GM19351 (cell line): ENCODE results near the gene NOX1.

ENCODE experiments used
- ATAC-seq: cut with Tn5 transposase; IDR thresholded peaks from one replicate; pipeline ENCODE4 v1.9.1; 2021; ENCODE audit warnings: mild to moderate bottlenecking, moderate library complexity; ENCODE audit not compliant: unreplicated experiment

NOX1 gene

DNA sequence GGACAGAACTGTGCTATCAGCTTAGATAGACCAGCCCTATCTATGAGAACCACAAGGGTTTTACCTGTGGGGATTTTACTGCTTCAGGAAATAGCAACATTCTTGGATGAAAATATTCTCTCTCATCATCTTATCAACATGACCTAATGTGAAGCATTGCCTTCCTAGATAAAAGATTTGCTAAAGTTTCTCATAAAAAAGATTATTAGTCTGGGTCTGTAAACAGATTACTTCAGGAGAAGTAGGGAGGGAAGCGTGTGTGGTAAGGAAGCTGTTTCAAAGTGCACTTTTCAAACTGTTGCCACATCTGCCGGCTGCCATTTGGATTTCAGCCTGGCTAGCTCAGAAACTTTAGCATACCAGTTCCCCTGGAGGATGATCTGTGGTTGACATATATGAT lies at the start of gene NOX1:
Gene NOX1, minus strand, starts transcription at position 35 of the 400 bp plus-strand sequence. CDS start 220 bp downstream, outside the sequence.
- no peak for ATAC-seq

DNA sequence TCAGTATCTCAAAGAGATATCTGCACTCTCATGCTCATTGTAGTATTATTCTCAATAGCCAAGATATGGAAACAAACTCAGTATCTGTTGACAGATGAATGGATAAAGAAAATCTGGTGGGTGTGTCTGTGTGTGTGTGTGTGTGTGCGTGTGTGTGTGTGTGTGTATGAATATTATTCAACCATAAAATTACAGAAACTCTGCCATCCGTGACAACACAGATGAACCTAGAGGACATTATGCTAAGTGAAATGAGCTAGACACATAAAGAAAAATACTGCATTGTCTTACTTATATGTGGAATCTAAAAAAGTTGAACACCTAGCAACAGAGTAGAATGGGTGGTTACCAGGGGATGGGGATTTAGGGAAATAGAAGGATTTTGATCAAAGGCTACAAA lies 41.4 kb upstream of the NOX1 start:
- no peak for ATAC-seq

DNA sequence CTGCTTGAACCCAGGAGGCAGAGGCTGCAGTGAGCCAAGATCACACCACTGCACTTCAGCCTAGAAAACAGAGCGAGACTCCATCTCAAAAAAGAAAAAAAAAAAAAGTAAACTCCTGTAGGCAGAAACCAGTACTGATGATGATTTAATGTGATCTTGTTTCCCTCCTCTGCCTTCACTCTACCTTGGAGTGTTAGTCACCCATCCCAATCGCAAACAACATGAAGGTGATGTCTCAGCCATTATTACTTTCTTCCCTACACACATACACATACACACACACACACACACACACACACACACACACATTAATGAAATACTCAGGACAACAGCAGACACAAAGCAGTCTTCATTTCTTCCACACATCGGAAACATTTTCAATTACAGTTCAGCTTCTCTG lies 39.0 kb upstream of the NOX1 start:
- ATAC-seq: no peak

DNA sequence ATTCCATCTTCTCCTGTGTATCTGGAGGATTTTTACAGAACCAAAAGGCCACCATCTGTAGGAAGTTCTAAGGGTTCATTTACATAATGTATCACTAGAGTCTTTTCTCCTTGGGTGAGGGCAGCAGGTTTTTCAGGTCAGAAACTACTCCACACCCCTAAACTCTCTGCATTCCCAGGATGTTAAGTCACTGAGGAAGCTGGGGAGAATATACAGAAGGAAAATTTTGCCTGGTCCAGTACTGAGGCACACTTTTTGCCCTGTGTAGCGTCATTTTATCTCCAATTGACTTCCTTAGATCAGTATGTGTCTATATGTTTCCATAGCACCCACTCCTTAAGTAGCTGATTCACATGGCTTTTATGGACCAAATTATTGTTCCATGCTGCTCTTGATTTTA lies 37.6 kb upstream of the NOX1 start:
- no peak for ATAC-seq

DNA sequence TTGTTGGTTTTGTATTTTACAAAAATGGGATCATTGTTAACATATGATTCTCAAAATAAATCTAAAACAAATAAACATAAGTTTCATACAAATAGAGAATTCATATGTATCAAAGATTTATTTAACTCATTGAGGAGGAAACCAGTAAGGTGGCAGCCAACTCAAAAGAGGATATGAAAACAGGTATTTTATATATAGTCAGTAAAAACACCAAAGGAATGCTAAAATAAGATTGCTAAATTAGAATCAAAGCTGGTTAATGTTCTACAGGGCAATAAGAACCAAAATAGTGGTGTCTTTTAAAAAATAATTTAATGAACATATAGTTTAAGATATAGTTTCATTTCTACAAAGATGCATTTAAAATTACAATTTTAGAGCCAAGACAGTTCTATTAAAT lies 31.5 kb upstream of the NOX1 start:
- ATAC-seq: no peak

GRCh38 chrX:100904433-100904832 lies 30.3 kb upstream of the NOX1 start:
- ATAC-seq: no peak

DNA sequence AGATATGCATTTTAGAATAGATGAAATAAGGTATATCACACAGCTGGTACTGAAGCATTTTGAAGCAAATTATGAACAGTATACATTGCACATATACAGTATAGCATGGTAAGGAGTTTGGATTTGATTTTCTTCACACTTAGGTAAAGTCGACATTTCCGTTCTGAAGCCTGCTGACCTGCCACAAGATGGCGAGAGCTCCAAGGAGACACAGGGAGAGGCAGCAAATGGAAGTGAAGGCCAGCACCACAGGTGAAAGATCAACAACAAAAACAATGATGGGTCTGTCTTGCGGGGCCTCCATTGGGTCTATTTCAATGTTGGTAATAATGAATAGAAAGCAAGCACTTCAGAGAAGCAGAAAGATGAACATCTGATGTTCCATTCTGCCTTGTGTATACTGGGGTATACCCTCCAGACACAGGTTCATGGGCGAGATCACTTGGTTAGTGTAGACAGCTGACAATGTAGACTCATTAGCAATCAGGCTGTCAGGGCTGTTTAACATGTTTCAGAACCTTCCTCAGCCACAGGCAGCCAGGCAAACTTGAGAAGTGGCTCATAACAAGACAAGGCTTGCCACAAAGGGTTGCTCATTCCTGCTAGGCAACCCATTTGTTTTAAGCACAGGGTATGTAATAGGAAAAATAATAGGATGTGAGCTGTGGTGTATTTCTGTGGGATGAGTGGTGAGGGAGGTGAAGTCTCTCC lies 21.4 kb upstream of the NOX1 start:
- peak; percentile 87 for ATAC-seq

DNA sequence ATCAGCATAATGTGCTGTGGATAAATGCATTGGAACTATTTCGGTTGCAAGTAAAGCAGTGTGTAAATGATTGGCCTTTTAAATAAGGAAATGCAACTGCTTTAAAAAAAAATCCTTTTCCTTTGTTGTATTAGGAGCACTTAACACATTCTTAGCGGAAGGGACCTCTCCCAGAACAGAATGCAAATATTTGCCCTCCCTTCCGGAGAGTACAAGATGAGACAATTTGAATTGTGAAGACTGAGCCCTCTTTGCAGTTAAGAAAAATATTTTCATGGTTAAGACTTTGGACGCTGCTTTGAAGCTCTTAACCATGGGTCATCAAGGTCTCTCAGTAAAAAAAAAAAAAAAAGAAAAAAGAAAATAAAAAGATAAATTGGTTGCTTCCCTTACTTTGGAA lies 9.5 kb upstream of the NOX1 start:
- ATAC-seq: no peak

GRCh38 chrX:100880368-100880767 lies 6.2 kb upstream of the NOX1 start:
- no peak for ATAC-seq

GRCh38 chrX:100871594-100872560 lies 2.3 kb downstream of the NOX1 start:
- ATAC-seq: no peak

DNA sequence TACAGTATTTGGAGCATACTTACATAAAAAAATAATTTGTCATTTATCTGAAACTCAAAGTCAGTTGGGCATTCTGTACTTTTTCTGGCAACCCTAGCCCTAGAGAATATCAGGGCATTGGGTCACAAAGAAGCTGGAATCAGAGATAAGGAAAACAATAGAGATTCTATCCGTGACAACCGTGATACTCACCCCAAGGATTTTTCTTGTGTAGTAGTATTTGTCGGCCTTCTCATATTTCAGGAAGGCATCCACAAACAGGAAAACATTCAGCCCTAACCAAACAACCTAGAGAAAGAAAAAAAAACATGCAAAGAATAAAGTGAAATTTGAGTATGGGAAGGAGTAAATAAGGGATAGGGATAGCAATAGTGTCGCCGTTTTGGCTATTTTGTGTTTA lies 3.6 kb downstream of the NOX1 start:
- ATAC-seq: no peak

- no peak for ATAC-seq
Observed at GRCh38 chrX:100868273-100868672, 5.9 kb downstream of the NOX1 start.

- ATAC-seq: no peak
Observed at GRCh38 chrX:100864657-100865391, 9.3 kb downstream of the NOX1 start.

- no peak for ATAC-seq
Observed at GRCh38 chrX:100863326-100863864, 10.8 kb downstream of the NOX1 start.

DNA sequence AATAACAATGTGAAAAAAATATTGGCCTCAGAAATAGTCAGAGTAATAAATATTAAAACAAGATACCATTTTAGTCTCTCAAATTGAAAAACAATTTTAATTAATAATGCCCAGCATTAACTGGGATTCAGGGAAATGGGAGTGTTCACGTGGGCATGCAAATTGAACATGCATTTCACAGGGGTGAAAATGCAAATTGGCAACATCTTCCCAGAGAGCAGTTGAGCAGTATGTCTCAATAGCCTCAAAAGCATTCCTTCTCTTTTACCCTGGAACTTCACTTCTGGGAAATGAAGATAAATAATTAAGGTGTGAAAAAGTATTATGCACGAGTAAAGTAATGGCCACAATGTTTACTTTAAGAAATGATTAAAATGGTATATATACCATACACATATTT lies 21.3 kb downstream of the NOX1 start:
- ATAC-seq: no peak

GRCh38 chrX:100850317-100850716 lies 23.8 kb downstream of the NOX1 start:
- ATAC-seq: no peak

GRCh38 chrX:100831219-100831946 lies 42.8 kb downstream of the NOX1 start:
- ATAC-seq: no peak

DNA sequence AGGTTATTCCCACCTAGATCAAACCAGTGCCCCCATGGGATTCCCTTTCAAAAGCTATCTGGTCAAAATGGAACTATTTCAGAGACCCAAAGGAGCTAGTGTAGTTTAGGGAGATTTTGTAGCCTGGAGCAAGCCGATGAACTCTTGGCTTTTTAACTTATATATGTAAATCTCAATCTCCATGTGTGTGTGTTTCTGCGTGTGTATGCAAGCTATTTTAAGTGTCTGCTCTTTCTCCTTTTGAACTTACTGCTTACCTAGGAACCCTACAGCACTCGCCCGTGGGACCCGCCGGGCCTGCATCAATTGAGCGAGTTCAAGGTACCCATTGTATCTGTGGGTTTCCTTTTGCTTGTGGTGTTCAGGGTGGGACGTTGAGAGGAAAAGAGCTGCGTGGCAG lies 43.6 kb downstream of the NOX1 start:
- ATAC-seq: peak; percentile 43

DNA sequence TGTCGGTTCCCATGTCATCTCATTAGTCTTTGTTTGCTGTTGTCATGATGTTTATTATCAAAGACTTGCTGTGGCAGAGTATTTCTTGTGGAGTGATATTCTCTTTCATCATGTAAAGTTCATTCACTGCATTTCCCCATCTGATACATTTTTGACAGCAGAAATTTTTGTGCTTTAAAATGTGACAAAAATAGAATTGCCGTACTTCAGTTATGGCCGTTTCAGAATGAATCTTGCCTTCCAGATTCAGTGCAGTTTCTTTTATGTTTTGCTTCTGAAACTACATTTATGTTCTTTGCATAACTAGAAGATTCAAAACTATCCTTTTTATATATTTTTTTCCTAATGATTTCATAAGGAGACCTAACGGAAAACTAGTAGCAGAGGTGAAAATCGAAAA lies 44.0 kb downstream of the NOX1 start:
- peak; percentile 31 for ATAC-seq

DNA sequence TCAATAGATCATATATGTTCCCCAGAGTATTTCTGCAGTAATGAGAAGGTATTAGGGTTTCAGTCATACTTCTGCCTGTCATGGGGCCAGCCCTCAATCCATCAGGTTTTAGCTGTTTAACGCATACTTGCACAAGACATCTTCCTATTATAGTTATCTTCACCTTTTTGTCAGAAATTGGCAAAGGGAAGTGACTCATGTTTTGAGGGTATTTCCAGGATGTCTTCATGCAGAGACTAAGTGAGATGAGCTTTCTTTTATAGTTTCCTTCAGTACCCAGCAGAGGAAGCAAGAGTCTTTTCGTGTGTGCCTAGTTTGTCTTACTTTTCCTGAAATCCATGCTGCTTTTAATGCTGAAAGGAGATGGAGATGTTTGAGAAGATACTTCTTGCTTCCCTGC lies 44.4 kb downstream of the NOX1 start:
- ATAC-seq: peak; percentile 64
